HG03175 (cell line): Measurements from ENCODE around the gene LIMCH1.
"Not testable (repeated sequence)": the region's sequence is repeated elsewhere in the genome, so short reads cannot be mapped to it uniquely, and the experiment has no call there.

ENCODE experiments used
- ATAC-seq: cut with Tn5 transposase; IDR thresholded peaks from one replicate; pipeline ENCODE4 v1.9.1; 2021; ENCODE audit warnings: mild to moderate bottlenecking, moderate library complexity; ENCODE audit not compliant: unreplicated experiment

LIMCH1 gene

DNA sequence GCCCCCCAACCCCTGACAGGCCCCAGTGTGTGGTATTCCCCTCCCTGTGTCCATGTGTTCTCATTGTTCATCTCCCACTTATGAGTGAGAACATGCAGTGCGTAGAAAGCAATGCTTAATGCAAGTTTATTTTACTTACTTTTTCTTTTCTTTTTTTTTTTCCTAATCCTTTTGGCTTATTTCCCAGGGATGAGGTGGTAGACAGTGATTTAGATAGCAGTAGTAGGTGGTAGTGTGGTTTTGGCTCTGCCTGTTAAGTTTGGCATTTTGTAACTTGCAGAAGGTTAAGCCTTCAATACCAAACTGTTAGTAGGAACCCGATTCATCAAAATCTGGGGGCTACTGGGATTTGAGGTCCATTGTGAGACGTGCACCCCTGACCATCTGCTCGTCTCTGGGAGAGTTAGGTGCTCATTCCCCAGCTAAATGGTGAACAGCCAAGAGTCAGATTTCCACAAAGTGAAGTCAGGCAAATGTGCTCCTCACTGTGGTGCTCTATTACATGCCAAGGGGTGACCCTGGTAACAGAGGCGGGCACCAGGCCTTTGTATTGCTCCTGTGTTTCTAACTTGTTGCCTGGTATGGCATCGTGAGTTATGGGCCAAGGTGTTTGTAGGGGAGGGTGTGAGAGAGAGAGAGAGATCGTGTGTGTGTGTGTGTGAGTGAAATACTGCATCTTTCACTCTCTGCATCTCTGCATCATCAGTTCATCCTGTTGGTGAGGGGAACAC, 140.3 kb downstream of the LIMCH1 start:
- no peak for ATAC-seq

GRCh38 chr4:41678951-41679350, 141.0 kb downstream of the LIMCH1 start:
- no peak for ATAC-seq

- ATAC-seq, result no peak
Observed at GRCh38 chr4:41679991-41680390, 142.0 kb downstream of the LIMCH1 start.

GRCh38 chr4:41681054-41681453, 143.1 kb downstream of the LIMCH1 start:
- ATAC-seq, result no peak

DNA sequence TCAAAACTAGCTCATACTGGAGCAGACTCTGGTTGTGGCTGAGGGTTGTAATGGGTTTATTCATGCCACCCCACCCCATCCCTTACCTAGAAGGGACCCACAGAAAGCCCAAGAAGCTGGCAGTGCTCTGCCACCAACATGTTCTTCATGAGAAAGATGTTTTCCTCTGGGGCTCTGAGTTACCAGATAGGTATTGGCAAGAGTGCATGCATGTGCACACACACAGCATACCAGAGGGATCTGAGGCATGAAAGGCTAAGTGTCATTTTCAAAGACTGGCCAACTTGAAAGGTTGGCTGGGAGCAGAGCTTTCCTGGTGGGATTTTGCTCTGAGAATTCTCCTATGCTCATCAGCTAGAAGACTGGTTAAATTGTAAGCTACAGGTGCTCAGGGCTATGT, 145.4 kb downstream of the LIMCH1 start:
- no peak for ATAC-seq

- ATAC-seq, result no peak
Observed at GRCh38 chr4:41686893-41687292, 148.9 kb downstream of the LIMCH1 start.

DNA sequence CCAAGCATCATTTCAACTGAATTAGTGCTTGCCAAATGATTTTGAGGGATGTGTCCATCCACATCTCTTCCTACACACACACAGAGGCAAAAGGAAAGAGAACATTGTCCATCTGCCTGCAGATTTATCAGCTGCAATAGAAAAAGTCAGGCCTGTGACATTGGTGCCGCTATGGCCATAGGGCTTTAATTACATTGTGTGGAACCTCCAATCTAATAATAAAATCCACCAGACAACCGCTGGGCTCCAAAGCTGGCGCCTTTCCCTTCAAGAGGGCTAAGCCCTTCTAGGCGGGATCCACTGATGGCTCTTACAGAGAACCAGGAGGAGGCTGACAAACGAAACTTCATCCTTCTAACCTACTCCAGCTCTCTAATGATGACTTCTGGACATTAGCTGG, 150.0 kb downstream of the LIMCH1 start:
- no peak for ATAC-seq

DNA sequence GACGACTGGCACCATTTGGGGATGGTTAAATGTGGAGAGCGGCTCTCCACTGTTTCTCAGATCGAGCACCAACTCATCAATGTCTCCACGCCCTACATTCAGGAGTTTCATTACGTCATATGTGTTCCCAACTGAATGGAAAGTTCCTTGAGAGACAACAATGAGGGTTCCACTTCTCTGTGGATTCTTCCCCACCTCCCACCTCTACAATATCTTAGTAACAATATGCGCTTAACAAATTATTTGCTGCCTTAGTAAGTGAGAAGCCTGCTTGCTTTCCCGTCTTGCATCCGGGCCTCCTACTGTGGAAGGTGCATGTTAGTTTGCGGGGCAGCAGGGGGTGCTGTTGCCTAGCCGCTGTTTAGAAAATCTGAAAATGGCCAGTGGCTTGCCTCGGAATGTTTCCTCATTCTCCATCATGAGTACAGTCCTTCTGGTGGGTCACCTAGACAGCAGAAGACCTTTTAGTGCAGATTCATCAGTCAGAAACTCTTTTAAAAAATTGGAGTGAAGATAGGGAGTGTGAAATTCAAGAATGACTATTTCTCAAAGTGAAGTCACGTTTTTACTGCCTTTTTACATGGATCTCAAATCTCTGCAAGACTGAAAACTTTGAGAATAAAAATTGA, 154.9 kb downstream of the LIMCH1 start:
- ATAC-seq, result peak; percentile 87

DNA sequence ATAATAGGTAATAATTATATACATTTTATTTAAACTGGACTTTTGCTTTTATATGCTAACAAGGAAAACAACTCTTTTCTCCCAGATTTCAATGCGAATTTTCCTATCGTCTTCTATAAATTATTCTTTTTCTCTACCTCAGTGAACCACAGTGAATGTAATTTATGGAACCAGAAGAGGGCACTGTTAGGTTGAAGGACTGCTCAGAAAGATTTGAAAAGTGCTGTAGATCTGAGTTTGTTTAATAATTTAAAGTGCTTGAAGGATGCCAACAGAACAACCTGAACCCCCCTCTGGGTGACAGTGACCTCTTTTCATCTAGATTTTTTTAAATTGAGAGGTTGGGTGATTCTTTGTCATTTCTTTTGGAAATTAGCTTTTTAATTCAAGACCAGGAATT, 155.7 kb downstream of the LIMCH1 start:
- no peak for ATAC-seq

GRCh38 chr4:41696131-41696530, 158.2 kb downstream of the LIMCH1 start:
- no peak for ATAC-seq

DNA sequence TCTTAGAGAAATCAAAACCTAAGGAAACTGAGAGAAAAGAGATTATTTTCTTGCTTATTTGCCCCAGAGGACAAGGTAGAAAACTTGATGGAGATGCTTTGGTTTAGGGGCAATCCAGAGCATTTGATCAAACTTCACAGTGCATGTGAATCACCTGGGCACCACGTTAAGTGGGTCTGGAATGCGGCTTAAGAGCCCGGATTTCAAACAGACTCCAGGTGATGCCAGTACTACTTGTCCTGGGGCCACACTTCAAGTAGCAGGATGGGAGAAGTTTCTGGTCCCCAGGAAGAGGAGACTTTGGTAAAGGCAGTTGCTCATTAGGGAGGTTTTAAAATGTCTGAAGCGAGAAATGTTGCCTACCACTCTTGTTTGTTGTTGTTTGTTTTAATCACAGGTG, 158.8 kb downstream of the LIMCH1 start:
- no peak for ATAC-seq

- ATAC-seq, result no peak
Observed at GRCh38 chr4:41701983-41702382, 164.0 kb downstream of the LIMCH1 start.

DNA sequence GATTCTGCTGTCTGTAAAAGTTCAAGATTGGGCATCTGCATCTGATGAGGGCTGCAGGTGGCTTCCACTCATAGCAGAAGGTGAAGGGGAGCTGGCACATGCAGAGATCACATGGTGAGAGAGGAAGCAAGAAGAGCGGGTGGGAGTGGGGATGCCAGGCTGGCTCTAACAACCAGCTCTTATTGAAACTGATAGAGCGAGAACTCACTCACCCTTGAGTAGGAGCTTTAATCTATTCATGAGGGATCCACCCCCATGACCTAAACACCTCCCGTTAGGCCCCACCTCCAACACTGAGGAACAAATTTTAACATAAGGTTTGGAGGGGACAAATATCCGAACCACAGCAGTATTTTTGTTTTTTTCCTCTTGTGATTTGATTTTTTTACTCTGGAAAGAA, 164.8 kb downstream of the LIMCH1 start:
- ATAC-seq, result no peak

GRCh38 chr4:41703785-41704184, 165.8 kb downstream of the LIMCH1 start:
- no peak for ATAC-seq

GRCh38 chr4:41709844-41710481, 172.0 kb downstream of the LIMCH1 start:
- ATAC-seq, result no peak

GRCh38 chr4:41711654-41712053, 173.7 kb downstream of the LIMCH1 start:
- ATAC-seq, result not testable (repeated sequence)

GRCh38 chr4:41712425-41712824, 174.5 kb downstream of the LIMCH1 start:
- ATAC-seq, result no peak

GRCh38 chr4:41713768-41714167, 175.8 kb downstream of the LIMCH1 start:
- no peak for ATAC-seq

GRCh38 chr4:41714364-41715000, 176.5 kb downstream of the LIMCH1 start:
- no peak for ATAC-seq

DNA sequence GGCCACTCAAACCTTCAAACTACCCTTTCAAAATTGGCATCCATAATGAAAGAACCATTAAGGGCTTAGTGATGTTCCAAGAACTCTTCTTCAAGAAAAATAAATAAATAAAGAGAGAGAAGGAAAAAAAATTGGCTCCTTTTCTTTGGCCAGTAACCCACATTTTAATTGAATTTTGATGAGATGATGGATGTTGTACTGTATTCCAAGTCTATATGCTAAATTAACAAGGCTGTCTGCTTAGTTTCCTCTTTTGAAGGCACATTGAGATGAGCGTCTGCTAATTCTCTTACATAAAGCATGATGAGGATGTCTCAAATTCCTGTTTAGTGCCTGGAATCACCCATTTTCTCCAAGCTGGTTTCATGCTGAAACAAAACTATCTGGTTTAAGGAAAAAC, 177.2 kb downstream of the LIMCH1 start:
- no peak for ATAC-seq

- ATAC-seq, result no peak
Observed at GRCh38 chr4:41718907-41719306, 180.9 kb downstream of the LIMCH1 start.

- no peak for ATAC-seq
Observed at GRCh38 chr4:41719417-41719816, 181.5 kb downstream of the LIMCH1 start.
